ENCODE results near the gene TRIM66.
A peak's percentile ranks its signal among the peaks of the same experiment; 100 is the strongest.

TRIM66 gene

DNA sequence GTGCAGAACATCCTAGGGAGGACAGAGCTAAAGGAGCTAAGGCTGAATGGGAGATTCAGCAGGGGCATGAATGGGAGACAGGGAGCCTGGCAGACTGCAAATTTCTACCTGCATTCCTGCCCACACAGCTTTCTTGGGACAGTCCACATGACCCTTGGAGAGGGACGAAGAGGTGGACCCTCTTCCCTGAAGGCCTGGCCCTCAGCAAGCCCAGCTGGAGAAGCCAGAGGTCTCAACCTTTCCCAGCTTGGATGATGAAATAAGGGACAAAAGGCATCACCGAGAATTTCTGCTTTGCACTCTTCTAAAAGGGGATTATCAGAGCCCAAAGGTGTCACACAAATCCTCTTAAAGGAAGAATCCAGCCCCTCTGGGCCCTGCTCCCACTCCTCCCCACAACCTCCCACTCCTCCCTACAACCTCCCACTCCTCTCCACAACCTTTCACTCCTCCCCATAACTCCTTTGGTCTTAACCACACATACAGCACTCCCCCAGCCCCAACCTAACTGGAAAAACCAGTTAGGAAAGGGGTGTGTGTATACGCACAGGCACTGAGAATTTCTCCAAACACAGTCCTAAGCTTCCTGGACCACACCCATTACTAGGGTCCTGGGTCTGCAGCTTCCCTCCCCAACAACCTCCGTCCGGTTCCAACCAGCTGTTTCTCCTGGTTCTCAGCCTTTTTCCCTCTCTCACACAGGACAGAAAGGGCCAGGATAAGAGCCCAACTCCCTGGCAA lies 38.6 kb upstream of the TRIM66 start:
- Mint-ChIP-seq H3K9me3 (no peaks in the 10 kb centered on the region), H3K27ac (peak overlapping the region in 1 of 2 donors; percentile 62), H3K4me1 (ENCODE audit: low read depth in 2 of 2) (peaks cover 0 to 4% of the 10 kb centered on the region in 2 donors), H3K36me3 (ENCODE audit: insufficient read depth) (no peaks in the 10 kb centered on the region), H3K27me3 (peaks cover 25 to 59% of the 10 kb centered on the region in 2 donors), H3K4me3 (no peak overlapping the region)
- DNase-seq = no peak
- no peak for ATAC-seq (replicated peaks)

DNA sequence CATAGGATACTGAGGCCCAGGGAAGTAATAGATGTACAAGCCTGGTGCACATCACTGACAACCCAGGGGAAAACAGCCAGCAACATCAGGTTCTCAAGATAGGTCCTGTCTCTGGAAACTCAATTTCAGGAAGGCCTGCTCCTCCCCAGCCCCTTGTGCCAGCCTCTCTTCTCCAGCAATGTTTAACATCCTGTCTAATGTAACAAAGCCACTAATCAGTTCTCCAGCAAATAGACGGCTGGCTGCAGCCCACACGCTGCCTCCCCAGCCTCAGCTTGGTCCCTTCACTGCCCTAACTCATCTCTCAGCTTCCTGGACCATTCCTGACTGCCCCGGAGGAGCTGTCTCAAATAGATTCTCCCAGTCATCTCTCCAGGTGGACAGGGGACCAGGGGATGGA lies 37.9 kb upstream of the TRIM66 start:
- Mint-ChIP-seq H3K27me3 (peaks cover 25 to 62% of the 10 kb centered on the region in 2 donors), H3K36me3 (ENCODE audit: insufficient read depth) (no peaks in the 10 kb centered on the region), H3K9me3 (no peaks in the 10 kb centered on the region), H3K27ac (peak overlapping the region in 1 of 2 donors; percentile 62), H3K4me1 (ENCODE audit: low read depth in 2 of 2) (peaks cover 0 to 4% of the 10 kb centered on the region in 2 donors), H3K4me3 (no peak overlapping the region)
- no peak for DNase-seq
- ATAC-seq (replicated peaks) = no peak

DNA sequence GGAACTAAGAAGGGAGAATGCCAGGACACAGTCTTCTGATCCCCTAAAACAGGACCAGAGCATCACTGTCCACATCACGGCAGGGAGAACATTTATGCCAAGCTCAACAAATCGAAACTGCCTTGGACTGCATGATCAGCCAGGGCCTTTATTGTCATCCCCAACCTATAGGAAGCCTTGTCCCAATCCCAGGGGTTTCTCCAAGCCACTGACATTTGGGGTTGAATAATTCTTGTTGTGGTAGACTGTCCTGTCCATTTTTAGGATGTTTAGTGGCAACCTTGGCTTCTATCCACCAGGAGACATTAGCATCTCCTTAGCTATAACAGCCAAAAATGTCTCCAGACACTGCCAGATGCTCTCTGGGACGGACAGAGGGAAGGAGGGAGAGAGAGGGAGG lies 37.3 kb upstream of the TRIM66 start:
- DNase-seq = no peak
- Mint-ChIP-seq H3K27ac (no peak overlapping the region), H3K4me1 (ENCODE audit: low read depth in 2 of 2) (peaks cover 0 to 4% of the 10 kb centered on the region in 2 donors), H3K9me3 (no peaks in the 10 kb centered on the region), H3K36me3 (ENCODE audit: insufficient read depth) (no peaks in the 10 kb centered on the region), H3K27me3 (peaks cover 25 to 68% of the 10 kb centered on the region in 2 donors), H3K4me3 (no peak overlapping the region)
- ATAC-seq (replicated peaks) = no peak

DNA sequence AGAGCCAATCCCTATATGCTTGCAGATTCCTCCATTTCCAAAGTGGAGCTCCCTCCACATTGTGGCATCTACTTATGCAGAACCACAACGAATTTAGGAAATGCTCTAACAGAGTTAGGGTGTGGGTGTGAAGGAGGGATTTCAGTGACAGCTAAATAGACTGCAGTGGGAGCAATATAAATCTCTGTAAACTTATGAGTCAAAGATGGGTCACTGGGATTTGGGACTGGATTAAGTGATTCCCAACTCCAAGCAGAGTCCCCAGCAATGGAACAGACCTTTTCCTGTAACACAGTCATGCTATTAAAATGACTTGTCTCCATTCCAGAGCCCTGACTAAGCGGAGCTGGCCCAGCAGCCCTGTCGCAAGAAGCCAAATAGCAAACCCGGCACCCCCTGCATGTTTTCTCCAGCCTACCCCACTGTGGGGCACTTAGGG lies 36.8 kb upstream of the TRIM66 start:
- no peaks in the 10 kb centered on the region for H3K36me3 Mint-ChIP-seq (ENCODE audit: insufficient read depth)
- ATAC-seq (replicated peaks) = no peak
- no peaks in the 10 kb centered on the region for H3K9me3 Mint-ChIP-seq
- H3K4me1 Mint-ChIP-seq (ENCODE audit: low read depth in 2 of 2) = peaks cover 0 to 4% of the 10 kb centered on the region in 2 donors
- H3K4me3 Mint-ChIP-seq = no peak overlapping the region
- H3K27me3 Mint-ChIP-seq = peaks cover 25 to 73% of the 10 kb centered on the region in 2 donors
- DNase-seq = no peak
- no peak overlapping the region for H3K27ac Mint-ChIP-seq

DNA sequence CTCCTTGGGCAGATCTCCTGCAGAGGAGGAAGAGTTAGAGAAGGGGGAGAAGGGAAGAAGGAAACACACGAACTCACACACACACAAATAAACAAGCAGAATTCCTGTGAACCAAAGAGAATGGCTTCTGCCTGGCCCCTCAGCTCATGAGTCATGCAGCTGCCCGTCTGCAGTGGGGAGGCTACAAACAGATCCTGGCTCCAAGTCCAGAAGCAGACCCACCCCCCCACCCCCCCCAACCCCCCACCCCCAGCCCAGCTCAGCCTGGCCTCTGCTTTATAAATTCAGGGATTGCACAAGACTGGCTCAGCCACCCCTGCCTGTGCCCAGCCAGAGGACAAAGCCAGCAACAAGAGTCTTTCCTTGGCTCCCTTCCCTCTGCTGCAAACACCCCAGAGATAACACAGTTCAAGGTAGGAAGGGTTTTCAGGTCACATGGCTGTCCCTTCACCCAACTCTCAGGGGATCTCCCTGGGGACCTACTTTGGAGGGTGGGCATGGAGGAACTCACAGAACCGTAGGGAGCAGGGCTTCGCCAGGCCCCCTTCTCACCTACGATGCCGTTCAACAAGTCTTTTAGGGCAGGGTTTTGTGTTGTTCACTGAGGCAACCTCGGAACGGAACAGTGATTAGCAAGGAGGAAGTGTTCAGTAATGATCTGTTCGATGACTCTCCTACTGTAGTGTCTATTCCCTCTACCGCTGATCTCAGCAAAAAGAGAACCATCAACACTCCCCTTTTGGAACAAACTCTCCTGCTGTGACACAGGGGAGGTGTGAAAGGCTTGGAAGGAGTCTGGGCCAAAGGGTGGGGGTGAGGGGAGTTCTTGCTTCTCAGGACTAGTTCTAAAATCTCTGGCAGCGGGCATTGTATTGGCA lies 35.6 kb upstream of the TRIM66 start:
- Mint-ChIP-seq H3K9me3 (no peaks in the 10 kb centered on the region), H3K4me3 (no peak overlapping the region), H3K4me1 (ENCODE audit: low read depth in 2 of 2) (peaks cover 0 to 4% of the 10 kb centered on the region in 2 donors), H3K36me3 (ENCODE audit: insufficient read depth) (no peaks in the 10 kb centered on the region), H3K27me3 (peaks cover 25 to 75% of the 10 kb centered on the region in 2 donors), H3K27ac (no peak overlapping the region)
- DNase-seq (no peak), ATAC-seq (replicated peaks) (no peak)

DNA sequence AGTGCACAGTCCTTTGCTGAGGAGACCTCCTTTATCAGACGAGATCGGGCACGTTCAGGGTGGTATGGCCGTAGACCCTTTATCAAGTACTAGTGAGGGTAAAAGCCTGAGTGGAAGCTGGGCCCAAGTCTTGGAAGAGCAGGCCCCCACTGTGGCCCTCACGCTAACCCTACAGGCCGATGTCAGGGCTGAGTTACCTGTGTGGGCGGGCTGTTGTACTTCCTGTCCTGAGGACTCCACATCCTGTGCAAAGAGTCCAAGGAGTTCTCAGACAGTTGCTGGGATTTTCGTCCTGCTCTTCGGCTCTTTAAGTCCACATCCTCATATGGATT lies 35.0 kb upstream of the TRIM66 start:
- ATAC-seq (replicated peaks) (no peak), DNase-seq (no peak)
- H3K27ac Mint-ChIP-seq = no peak overlapping the region
- H3K9me3 Mint-ChIP-seq = no peaks in the 10 kb centered on the region
- peaks cover 19 to 69% of the 10 kb centered on the region in 2 donors for H3K27me3 Mint-ChIP-seq
- peaks cover 0 to 4% of the 10 kb centered on the region in 2 donors for H3K4me1 Mint-ChIP-seq (ENCODE audit: low read depth in 2 of 2)
- no peak overlapping the region for H3K4me3 Mint-ChIP-seq
- H3K36me3 Mint-ChIP-seq (ENCODE audit: insufficient read depth) = no peaks in the 10 kb centered on the region

DNA sequence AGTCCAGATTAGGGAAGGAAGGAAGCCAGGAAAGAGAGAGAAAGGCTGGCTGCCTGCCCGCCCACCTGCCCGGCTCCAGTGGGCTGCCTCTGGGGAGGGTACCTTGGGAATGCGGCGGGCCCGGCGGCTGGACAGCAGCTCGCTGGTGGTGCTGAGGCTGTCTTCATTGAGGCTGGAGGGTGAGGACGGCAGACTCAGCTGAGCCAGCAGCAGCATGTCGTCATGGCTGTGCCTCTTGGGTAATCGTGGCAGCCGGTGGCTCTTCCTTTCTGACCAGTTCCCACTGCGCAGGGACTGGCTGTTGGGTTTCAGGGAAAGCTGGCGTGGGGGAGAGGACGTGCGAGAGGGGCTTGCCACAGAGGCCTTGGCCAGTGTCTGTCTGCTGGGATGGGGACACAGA lies 33.0 kb upstream of the TRIM66 start:
- Mint-ChIP-seq H3K4me1 (ENCODE audit: low read depth in 2 of 2) (peaks cover 0 to 4% of the 10 kb centered on the region in 2 donors), H3K36me3 (ENCODE audit: insufficient read depth) (no peaks in the 10 kb centered on the region), H3K27ac (no peak overlapping the region), H3K4me3 (no peak overlapping the region), H3K9me3 (no peaks in the 10 kb centered on the region), H3K27me3 (peaks cover 5 to 56% of the 10 kb centered on the region in 2 donors)
- no peak for ATAC-seq (replicated peaks)
- DNase-seq = no peak

DNA sequence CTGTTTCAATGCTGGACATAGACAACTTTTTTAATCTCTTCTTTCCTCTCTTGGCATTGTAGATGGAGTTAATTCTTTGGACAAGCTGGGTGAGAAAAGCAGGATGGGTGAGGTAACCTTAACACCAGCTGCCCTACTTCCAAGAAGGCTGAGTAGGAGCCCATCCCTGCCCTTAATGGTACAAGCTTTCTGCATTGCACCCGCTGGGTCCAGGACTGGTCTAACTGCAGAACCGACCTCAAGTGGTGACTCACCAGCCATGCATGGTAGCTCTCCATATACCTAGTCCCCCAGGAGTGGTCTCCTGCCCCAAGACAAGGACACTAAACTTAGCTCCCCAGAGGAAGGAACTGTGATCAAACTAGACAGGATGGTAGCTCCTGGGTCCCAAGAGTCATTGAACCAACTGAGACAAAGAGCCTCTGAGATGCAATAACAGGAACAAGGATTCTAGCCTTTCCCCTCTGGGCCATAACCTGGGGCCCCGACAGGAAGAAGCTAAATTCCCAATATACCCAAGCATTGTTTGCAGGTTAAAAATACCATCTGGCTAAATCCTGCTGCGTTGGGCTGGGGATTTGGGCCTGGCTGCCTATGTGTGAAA lies 32.3 kb upstream of the TRIM66 start:
- no peak overlapping the region for H3K4me3 Mint-ChIP-seq
- no peak overlapping the region for H3K27ac Mint-ChIP-seq
- H3K9me3 Mint-ChIP-seq = no peaks in the 10 kb centered on the region
- DNase-seq (no peak), ATAC-seq (replicated peaks) (no peak)
- H3K4me1 Mint-ChIP-seq (ENCODE audit: low read depth in 2 of 2) = peaks cover 0 to 4% of the 10 kb centered on the region in 2 donors
- H3K27me3 Mint-ChIP-seq = peaks cover 7 to 56% of the 10 kb centered on the region in 2 donors
- H3K36me3 Mint-ChIP-seq (ENCODE audit: insufficient read depth) = no peaks in the 10 kb centered on the region

DNA sequence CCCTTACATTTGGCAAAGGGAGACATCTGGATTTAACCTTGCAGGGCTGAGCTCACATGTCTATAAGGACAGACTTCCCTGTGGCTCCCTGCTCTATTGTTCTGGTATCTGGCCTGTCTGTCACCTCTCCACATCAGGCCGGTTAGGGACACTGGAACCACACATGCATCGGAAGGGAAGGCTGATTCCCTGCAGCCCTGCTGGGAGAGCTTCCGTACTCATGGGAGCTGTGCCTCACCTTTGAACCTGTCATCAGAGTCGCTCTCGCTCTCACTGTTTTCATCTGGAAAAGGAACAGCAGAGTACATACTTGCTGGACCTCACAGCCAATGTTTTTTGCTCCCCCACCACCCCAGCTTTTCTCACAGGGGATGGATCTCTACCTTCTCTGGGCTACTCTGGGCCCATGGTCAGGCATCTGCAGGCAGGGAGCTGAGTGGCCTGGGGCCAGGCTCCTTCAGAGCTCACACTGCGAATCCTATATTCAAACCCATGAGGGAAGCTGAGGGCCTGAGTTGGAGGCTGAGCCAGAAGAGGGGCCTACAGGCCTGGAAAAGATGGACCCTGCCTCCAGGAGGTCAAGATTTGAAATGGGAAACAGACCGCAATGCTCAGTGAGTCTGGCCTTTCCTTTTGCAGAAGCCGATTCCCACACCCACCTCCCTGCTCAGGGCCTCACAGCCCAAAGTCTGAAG lies 31.4 kb upstream of the TRIM66 start:
- Mint-ChIP-seq H3K27ac (no peak overlapping the region), H3K27me3 (peaks cover 13 to 59% of the 10 kb centered on the region in 2 donors), H3K9me3 (no peaks in the 10 kb centered on the region), H3K36me3 (ENCODE audit: insufficient read depth) (no peaks in the 10 kb centered on the region), H3K4me3 (no peak overlapping the region), H3K4me1 (ENCODE audit: low read depth in 2 of 2) (peaks cover 0 to 4% of the 10 kb centered on the region in 2 donors)
- ATAC-seq (replicated peaks) = no peak
- DNase-seq = no peak

DNA sequence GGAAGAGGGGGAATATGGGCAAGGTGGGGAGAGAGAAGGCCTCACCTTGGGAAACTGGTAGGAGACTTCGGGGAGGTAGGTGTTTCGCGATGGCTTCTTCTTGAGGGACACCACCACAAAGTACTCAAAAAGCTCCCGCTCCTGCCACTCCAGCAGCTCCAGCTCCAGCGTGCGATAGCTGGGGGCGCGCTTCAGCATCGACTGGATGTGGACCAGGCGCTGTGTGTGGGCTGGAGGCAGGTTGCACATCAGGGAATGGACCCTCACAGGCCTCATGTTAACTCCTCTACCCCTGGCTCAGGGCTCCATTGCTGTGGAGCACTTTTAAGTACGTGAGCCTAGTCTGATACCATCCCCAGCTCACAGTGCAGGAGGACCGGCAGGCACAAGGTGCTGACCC lies 30.0 kb upstream of the TRIM66 start:
- no peak overlapping the region for H3K4me3 Mint-ChIP-seq
- DNase-seq (no peak), ATAC-seq (replicated peaks) (no peak)
- H3K9me3 Mint-ChIP-seq = no peaks in the 10 kb centered on the region
- H3K27me3 Mint-ChIP-seq = peaks cover 13 to 45% of the 10 kb centered on the region in 2 donors
- no peak overlapping the region for H3K27ac Mint-ChIP-seq
- peaks cover 0 to 4% of the 10 kb centered on the region in 2 donors for H3K4me1 Mint-ChIP-seq (ENCODE audit: low read depth in 2 of 2)
- no peaks in the 10 kb centered on the region for H3K36me3 Mint-ChIP-seq (ENCODE audit: insufficient read depth)

DNA sequence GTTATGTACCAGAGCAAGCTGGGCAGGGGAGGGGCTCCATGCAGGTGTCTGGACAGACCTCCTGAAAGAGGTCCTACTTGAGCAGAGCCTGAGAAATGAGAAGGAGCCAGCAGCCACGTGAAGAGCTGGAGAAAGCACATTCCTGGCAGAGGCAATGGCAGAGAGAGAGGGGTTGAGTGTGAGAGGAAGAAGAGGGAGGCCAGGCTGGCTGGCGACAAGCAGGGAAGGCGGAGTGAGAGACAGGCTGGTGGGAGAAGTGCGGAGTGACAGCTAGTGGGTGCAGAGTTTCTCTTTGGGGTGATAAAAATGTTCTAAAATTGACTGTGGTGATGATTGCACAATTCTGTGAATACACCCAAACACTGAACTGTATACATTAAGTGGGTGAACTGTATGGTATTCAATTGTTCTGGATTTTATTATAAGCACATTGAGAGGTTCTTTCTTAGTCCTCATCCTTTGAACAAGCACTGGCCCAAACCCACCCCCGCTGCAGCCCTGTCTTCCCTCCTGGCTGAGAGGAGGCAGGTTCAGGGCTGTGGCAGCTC lies 29.5 kb upstream of the TRIM66 start:
- no peak for DNase-seq
- Mint-ChIP-seq H3K4me3 (no peak overlapping the region), H3K27me3 (peaks cover 8 to 40% of the 10 kb centered on the region in 2 donors), H3K9me3 (no peaks in the 10 kb centered on the region), H3K4me1 (ENCODE audit: low read depth in 2 of 2) (no peaks in the 10 kb centered on the region), H3K36me3 (ENCODE audit: insufficient read depth) (no peaks in the 10 kb centered on the region), H3K27ac (no peak overlapping the region)
- no peak for ATAC-seq (replicated peaks)

DNA sequence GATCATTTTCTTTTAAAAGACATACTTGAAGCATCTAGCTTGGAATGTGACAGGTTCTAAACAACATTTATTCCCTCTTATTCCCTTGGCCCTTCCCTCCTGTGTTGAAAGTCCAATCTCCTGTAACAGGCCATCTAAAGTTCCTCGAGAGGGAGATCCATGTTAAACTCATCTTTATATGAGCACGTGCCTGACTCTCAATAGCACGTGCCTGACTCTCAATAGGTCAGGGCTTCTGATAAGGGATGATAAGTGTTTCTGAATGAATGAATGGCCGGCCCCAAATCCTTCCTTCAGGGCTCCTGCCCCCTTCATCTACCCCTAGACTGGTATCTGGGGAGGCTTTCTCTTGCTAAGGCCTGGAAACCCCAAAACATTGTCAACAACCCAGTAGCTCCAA lies 27.3 kb upstream of the TRIM66 start:
- DNase-seq (no peak), ATAC-seq (replicated peaks) (no peak)
- Mint-ChIP-seq H3K9me3 (no peaks in the 10 kb centered on the region), H3K4me3 (no peak overlapping the region), H3K27ac (no peak overlapping the region), H3K27me3 (peaks cover 16 to 31% of the 10 kb centered on the region in 2 donors), H3K4me1 (ENCODE audit: low read depth in 2 of 2) (no peaks in the 10 kb centered on the region), H3K36me3 (ENCODE audit: insufficient read depth) (no peaks in the 10 kb centered on the region)
